ENCODE data around the gene CCDC167.

GRCh38 chr6:37515712-37516075, 16.0 kb upstream of the CCDC167 start:
- TF ChIP-seq, protein P1, sequence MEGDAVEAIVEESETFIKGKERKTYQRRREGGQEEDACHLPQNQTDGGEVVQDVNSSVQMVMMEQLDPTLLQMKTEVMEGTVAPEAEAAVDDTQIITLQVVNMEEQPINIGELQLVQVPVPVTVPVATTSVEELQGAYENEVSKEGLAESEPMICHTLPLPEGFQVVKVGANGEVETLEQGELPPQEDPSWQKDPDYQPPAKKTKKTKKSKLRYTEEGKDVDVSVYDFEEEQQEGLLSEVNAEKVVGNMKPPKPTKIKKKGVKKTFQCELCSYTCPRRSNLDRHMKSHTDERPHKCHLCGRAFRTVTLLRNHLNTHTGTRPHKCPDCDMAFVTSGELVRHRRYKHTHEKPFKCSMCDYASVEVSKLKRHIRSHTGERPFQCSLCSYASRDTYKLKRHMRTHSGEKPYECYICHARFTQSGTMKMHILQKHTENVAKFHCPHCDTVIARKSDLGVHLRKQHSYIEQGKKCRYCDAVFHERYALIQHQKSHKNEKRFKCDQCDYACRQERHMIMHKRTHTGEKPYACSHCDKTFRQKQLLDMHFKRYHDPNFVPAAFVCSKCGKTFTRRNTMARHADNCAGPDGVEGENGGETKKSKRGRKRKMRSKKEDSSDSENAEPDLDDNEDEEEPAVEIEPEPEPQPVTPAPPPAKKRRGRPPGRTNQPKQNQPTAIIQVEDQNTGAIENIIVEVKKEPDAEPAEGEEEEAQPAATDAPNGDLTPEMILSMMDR (IDR thresholded peaks at IDR 0.05), result no peak
- no peak for TF ChIP-seq ZFX (IDR thresholded peaks at IDR 0.05; ENCODE audit: borderline replicate concordance)
